Measurements from ENCODE around the gene F12.
A peak's percentile ranks its signal among the peaks of the same experiment; 100 is the strongest.

The F12 gene

DNA sequence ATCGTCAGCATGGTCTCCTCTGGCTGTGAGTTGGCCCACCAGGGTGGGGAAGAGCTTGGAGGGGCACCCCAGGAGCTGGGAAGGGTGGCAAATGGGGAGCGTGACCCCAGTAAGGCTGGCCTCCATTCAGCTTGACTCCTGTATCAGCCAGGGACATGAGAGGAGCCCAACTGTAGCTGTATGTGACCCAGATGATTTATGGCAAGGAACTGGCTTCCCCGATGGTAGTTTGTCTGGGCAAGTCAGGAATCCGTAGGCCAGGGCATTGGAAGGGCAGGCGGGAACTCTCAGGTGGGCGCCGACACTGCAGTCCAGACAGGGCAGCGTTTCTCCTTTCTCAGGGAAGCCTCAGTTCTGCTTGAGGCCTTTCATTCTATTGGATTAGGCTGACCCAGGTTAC is 22.8 kb downstream of the F12 start:
- no peak for FAIRE-seq
- DNase-seq (ENCODE audit: insufficient read length, low spot score), result no peak
- TF ChIP-seq, protein P1, sequence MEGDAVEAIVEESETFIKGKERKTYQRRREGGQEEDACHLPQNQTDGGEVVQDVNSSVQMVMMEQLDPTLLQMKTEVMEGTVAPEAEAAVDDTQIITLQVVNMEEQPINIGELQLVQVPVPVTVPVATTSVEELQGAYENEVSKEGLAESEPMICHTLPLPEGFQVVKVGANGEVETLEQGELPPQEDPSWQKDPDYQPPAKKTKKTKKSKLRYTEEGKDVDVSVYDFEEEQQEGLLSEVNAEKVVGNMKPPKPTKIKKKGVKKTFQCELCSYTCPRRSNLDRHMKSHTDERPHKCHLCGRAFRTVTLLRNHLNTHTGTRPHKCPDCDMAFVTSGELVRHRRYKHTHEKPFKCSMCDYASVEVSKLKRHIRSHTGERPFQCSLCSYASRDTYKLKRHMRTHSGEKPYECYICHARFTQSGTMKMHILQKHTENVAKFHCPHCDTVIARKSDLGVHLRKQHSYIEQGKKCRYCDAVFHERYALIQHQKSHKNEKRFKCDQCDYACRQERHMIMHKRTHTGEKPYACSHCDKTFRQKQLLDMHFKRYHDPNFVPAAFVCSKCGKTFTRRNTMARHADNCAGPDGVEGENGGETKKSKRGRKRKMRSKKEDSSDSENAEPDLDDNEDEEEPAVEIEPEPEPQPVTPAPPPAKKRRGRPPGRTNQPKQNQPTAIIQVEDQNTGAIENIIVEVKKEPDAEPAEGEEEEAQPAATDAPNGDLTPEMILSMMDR (IDR thresholded peaks at IDR 0.05; ENCODE audit: insufficient read depth, missing control alignments), result no peak

DNA sequence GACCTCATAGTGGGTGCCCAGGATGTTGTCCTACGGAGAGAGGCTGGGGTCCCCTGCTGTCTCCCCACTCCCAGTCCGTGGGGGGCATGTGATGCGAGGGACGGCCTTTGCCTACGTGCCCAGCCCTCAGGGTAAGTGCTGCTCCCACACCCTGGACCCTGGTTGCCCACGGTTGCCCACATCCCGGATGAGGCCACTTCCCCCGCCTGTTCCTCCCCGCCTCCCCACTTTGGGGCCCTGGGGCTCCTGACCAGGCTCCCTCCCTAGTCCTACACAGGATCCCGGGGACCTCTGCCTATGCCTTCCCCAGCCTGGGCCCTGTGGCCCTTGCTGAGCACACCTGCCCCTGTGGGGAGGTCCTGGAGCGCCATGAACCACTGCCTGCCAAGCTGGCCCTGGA is 23.6 kb downstream of the F12 start:
- DNase-seq (ENCODE audit: insufficient read length, low spot score), result no peak
- FAIRE-seq, result no peak
- TF ChIP-seq, protein P1 (IDR thresholded peaks at IDR 0.05; ENCODE audit: insufficient read depth, missing control alignments), result no peak

GRCh38 chr5:177384134-177384533 is 25.2 kb downstream of the F12 start, which contains the start of gene SLC34A1:
Gene SLC34A1, plus strand, starts transcription at chr5:177384434. Its CDS starts 1,308 bp downstream, at chr5:177385742.
- no peak for DNase-seq (ENCODE audit: insufficient read length, low spot score)
- TF ChIP-seq, protein P1 (IDR thresholded peaks at IDR 0.05; ENCODE audit: insufficient read depth, missing control alignments), result no peak
- no peak for FAIRE-seq

DNA sequence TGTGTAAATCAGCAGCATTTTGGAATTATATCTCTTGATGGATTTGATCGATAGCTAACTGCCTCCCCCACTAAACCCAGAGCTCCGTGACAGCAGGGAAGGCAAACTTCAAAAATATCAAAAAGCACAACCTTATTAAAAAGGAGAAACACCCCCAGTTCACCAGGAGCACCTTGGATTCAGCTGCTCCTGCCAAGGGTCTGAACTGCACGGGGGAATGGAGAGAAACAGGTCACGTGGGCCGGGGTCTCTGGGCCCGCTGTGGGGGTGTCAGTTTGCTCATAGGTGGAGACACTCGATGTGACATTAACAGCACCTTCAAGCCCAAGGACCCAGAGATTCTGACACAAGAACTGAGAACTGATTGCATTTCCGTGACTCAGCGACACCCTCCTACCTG is 26.2 kb downstream of the F12 start:
- FAIRE-seq (no peak), DNase-seq (ENCODE audit: insufficient read length, low spot score) (no peak)
- TF ChIP-seq, protein P1 (IDR thresholded peaks at IDR 0.05; ENCODE audit: insufficient read depth, missing control alignments), result no peak

DNA sequence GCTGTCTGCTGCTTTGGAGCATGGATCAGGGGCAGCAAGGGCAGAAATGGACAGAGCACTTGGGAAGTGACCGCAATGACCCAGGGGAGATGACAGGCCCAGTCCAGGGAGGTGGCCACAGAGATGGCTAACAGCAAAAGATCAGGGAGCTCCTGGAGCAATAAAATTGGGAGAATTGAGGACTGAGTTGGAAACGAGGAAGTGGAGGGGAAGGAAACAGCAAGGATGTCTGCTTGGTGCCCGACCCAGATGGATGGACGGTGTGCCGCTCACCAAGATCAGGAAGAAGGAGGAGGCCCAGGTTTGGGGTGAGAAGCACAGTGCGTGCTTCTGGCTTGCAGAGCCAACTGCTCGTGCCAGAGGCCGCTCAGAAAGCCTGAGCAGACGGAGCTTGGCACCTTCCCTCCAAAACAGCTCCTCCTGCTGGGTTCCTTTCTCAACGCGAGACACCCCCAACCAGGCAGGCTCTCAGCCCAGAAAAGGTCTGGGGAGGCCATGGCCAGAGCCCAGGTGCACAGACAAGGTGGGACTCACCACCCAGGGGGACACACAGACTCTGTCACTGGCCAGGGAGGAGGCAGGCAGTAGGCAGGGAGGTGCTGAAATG is 26.8 kb downstream of the F12 start:
- FAIRE-seq (no peak), DNase-seq (ENCODE audit: insufficient read length, low spot score) (no peak)
- TF ChIP-seq, protein P1 (IDR thresholded peaks at IDR 0.05; ENCODE audit: insufficient read depth, missing control alignments), result peak; percentile 35

GRCh38 chr5:177380805-177381126 is 28.6 kb downstream of the F12 start:
- DNase-seq (ENCODE audit: insufficient read length, low spot score) (no peak), FAIRE-seq (no peak)
- TF ChIP-seq, protein P1 (IDR thresholded peaks at IDR 0.05; ENCODE audit: insufficient read depth, missing control alignments), result no peak

Data from D721Med (cell line).